GM18502 (cell line): Measurements from ENCODE around the gene CIITA.
A peak's percentile ranks its signal among the peaks of the same experiment; 100 is the strongest.

Source experiments
- ATAC-seq: cut with Tn5 transposase; IDR thresholded peaks from one replicate; pipeline ENCODE4 v1.9.1; 2021; ENCODE audit warnings: mild to moderate bottlenecking; ENCODE audit not compliant: unreplicated experiment, poor library complexity

CIITA gene

DNA sequence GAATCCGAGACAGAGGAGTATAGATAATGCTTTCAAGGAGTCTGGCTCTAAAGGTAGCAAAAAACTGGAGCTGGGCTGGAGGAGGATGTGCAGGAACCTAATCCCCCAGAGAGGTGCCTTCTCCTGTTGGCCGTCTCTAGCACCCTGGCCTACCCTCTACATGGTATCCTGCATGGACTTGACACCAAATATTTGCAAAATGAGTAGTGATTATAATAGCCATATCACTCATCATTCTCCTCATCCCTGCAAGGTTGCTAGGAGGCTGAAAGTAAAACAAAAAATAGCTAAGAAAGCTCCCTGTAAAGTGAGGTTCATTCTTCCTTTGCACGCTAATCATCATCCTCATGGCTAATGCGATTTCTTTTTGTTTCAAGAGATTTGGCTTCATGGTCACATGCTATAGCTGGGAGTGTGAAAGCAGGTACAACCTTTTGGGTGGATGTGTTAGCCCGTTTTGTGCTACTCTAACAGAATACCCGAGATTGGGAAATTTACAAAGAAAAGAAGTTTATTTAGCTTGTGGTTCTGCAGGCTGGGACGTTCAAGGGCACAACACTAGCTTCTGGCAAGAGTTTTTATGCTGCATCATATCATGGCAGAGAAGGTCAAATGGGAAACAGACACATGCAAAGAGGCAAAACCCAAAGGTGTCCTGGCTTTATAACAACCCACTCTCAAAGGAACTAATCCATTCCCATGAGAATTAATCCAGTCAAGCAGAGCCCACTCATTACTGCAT lies 27.1 kb upstream of the CIITA start:
- no peak for ATAC-seq

DNA sequence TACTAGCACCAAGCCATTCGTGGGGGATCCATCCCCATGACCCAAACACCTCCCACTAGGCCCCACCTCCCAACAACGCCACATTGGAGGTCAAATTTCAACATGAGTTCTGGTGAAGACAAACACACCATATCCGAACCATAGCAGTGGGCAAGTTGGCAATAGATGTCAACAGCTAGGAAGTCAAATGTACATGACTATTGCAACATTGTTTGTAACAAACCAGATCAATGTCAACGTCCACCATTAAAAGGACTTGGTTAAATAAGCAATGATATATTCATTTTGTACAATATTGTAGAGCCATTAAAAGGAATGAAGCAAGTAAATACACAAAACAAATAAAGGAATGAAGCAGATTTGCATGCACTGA lies 26.5 kb upstream of the CIITA start:
- no peak for ATAC-seq

DNA sequence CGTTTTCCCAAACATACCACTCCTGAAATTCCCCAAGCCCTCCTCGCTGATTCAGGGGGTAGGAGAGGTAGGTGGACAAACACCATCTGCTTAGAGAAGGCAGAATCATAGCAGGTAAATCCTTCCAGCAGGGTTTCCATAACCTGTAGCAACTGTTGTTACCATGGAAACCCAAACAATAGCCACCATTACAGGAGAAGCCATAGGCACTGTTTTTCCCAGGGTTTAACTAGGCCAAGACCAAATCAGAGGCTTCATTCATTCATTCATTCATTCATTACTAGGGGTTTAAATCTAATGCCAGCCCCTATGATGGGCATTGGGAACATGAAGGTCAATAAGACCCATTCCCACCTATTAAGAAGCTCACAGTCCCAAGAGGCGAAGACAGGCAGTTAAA lies 25.5 kb upstream of the CIITA start:
- no peak for ATAC-seq

DNA sequence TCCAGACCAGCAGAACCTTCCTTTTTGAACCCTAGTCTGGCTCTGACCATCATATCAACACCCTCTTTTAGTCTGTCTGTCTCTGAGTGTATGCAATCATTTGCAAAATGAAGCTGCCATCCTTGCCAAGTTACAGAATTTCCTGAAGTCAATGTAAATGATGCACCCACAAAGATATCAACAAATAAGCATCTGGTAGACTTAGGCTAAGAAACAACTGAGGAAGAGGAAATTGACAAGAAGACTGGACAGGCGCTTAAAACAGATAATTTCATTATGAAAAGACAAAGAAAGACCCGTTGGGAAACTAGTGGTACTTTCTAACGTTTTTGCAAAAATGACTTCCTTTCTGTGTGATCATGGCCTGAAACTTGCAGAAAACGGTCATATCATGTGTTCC lies 24.7 kb upstream of the CIITA start:
- ATAC-seq = no peak

DNA sequence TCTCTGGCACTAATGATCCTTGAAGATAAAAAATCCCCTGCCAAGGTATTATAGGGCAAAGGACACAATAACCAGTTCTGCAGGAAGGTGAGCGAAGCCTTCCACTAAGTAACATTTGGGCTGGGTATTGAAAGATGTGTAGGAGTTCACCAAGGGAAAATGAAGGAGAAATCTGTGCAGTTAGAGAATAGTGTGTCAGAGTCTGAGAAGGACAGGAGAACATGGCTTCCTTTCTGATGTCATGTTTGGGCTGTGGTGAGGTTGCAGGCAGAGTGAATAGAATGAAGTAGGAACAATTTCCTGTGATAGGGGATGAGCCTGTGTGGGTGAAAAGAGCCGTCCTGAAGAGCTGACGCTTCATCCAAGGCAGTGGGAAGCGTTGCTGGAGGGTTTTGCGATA lies 24.1 kb upstream of the CIITA start:
- ATAC-seq = no peak

DNA sequence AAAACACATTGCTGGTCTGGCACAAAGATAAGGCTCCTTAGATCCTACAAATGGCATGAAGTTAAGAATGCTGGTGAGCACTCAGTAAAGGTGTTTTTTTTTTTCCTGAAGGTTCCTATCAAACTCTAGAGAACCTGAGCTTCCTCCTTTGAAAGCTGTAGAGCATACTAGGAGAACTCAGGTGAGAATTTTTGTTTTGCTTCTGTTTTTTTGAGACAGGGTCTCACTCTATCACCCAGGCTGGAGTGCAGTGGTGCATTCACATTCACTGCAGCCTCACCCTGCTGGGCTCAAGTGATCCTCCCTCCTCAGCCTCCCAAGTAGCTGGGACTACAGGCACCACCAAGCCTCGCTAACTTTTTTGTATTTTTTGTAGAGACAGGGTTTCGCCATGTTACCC lies 21.0 kb upstream of the CIITA start:
- ATAC-seq = no peak

DNA sequence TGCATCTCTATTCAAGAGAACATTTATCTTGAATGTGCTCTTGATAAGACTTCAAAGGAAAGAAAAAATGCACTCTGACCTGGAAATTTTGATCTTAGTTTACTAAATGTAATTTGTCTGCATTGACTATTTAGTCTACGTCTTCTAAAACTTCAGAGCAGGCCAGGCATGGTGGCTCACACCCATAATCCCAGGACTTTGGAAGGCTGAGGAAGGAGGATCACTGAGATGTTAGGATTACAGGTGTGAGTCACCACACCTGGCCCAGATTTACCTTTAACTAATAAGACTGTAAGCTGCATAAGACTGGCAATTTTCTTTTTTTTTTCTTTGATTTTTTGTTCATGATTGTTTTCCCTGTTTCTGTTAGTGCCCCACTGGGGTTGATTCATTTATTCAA lies 18.8 kb upstream of the CIITA start:
- no peak for ATAC-seq

DNA sequence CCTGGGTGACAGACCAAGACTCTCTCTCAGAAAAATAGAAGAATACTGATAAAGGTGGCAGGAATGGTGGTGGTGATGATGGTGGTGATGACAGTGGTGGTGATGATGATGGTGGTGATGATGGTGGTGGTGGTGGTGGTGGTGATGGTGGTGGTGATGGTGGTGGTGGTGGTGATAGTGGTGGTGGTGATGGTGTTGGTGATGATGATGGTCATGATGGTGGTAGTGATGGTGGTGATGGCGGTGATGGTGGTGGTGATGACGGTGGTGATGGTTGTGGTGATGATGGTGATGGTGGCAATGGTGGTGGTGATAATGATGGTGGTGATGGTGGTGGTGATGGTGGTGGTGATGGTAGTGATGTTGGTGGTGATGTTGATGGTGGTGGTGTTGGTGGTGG lies 18.0 kb upstream of the CIITA start:
- ATAC-seq = no peak

DNA sequence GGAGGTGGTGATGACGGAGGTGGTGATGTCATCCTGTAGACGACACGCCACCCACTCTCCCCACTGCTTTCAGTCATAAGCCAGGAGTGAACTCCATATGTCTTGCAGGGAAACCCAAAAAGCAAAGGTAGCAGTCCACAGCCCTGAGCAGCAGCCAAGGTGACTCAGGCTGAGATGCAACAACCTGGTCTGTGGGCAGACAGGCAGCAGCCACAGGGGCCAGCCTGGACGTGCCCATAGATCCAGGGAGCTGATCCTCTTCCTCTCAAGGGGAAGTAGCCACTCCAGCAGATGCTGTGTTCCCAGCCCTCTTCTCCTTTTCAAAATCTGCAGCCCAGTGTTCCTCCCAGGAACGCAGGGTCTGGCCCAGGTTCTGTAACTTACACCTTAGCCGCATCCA lies 17.3 kb upstream of the CIITA start:
- ATAC-seq = no peak

DNA sequence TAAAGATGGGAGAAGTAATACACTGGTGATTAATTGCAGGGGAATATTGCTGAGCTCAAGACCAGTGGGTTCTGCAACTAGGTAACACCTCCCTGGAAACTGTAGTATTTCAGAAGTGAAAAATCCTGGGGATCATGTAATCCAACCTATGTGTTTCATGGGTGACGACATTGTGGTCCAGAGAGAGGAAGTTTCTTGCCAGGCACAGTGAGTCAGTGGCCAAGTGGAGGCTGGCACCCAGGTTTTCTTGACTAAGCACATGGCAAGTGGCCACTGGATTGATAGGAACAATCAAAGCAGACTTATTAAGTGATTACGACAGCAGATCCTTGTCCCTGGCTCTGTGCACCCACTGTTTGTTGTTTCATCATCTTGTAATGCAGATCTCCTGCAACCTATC lies 14.6 kb upstream of the CIITA start:
- no peak for ATAC-seq

DNA sequence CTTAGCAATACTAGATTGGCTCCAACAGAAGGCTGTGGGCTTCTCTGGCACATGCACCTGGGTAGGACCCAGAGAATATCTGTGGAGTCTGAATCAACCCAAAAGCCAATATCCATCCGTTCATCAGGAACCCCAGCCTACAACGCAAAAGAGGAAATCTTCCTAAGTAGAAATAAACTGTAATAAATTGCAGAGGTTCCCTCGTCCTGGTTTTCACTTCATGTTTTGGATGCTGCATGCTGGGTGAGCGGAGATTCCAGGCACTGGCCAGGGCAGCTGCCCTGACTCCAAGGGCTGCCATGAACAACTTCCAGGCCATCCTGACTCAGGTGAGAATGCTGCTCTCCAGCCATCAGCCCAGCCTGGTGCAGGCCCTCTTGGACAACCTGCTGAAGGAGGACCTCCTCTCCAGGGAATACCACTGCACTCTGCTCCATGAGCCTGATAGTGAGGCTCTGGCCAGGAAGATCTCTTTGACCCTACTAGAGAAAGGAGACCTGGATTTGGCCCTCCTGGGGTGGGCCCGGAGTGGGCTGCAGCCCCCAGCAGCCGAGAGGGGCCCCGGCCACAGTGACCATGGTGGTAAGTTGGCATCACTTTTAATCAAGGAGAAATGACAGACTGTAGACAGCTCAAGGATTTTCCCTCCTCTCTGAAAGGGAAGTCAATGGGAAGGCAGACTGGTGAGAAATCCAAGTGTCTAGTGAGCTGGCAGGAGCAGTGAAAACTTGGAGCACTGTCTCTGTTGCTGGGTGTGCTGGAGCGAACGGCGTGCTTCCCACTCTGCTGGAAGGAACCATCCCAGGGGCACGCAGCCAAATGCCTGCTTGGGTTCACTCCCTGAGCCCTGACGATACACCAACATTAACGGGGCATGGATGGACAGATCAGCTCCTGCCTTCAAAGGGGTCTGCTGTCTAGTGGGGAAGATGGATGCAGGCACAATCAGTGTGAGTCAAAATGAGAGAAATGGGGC lies 10.7 kb upstream of the CIITA start:
- no peak for ATAC-seq

DNA sequence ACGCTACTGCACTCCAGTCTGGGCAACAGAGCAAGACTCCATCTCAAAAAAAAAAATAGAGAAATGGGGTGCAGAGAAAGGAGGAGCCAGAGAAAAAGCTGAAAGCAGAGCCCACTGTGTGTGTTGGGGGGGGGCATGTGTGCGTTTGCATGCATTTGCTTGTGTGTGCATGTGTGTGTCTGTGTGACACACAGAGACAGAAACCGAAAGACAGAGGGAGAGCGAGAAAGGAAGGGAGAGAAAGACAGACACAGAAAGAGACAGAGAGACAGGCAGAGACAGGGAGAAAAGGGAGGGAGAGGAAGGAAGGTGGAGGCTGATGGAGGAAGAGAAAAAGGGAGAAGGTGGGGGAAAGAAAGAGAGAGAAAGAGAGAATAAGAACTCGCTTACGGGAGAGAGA lies 9.8 kb upstream of the CIITA start:
- ATAC-seq = no peak

DNA sequence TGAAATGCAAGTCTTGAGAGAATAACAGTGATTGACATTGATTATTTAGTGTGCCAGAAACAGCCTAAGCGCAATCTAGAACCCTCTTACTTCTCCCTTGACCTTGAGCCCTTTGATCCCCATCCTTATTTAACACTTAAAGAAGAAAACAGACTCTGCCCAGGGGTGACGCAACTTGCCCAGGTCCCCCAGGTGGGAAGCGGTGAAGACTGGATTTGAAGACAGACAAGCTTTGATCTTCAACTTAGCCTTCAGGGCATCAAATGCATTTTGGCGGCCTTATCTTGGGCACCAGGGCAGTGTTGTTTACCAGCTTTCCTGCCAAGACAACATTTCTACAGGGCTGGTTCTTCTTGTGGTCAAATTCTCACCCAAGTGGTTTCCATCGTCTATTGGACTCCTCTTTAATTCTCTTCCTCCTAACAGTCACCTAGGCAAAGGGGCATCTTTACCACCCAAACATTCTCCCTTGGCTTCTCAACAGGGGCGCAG lies 8.9 kb upstream of the CIITA start:
- ATAC-seq = no peak

DNA sequence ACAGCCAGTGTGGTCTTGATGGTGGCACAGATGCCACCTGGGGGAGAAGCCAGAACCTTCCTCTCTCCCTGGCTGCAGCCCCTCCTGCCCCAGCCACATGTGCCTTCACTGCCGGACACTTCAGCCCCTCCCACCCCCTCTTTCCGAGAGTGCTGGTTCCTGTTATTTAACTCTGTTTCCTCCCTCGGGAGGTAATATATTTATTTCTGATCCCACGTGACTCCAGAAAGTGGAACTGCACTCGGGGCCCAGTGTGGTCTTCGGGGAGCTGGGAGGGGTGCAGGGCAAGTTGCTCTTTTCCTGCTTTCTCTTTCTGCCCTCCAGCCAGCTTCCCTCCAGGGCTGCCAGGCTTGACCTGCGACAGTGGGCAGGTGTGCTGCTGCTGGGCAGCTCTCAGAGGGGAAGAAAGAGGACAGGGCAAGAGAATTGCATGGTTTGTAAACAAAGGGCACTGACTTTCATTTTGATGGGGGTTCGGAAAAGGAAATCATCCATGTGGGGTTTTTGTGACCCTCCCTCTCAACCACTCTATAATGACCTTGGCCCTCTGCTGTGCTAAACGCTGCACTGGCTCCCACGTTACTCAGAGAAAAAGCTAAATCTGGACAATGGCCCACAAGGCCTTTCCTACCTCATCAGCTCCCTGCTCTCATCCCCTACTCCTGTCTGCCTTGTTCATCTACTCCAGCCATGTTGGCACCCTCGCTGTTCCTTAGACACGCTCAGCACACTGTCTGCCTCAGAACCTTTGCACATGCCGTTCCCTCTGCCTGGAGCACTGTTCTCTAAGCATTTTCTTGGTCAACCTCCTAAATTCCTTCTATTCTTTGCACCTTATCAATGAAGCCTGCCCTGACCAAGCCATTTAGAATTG lies 8.2 kb upstream of the CIITA start:
- ATAC-seq = no peak

DNA sequence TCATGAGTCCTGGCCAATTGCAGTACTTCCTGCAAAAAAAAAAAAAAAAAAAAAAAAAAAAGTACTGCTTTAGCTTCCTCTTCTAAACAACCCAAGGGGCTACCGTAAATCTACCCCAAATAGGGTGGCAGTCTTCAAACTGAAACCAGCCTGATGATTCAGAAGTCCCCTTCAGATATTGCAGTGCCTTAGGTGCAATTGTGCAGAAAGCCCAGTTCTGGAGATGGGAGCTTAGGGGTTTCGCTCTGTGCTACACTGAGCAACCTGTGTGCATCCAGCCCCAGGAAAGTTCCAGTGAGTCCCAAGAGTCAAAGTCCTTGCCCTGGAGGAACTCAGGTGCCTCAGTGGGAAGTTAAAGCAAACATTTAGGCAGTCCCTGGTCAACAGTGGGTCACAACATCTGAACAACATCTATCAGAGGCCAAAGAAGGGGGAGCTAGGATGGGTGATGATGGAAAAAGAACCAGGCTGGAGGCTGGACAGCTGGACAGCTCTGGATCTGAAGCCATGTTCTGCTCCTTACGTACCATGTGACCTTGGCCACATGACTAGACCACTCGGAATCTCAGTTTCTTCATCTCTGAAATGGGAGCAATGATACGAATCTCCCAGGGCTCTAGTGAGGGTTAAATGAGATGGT lies 6.7 kb upstream of the CIITA start:
- ATAC-seq = peak; percentile 35

DNA sequence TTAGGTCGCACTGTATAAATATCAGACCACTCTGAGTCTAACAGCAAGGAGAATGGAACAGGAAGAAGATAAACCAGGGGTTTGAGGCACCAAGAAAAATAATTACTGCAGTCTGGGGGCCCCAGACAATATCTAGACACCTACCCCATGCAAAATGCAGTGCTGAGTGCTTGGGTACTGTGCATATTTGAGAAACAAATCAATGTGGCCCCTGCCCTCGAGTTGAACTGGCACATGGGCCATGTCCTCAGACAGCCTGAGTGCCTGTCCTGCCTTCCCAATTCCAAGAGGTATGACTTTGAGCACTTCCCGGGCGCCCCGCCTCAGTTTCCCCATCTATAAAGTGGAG lies 6.2 kb upstream of the CIITA start:
- peak; percentile 1 for ATAC-seq

DNA sequence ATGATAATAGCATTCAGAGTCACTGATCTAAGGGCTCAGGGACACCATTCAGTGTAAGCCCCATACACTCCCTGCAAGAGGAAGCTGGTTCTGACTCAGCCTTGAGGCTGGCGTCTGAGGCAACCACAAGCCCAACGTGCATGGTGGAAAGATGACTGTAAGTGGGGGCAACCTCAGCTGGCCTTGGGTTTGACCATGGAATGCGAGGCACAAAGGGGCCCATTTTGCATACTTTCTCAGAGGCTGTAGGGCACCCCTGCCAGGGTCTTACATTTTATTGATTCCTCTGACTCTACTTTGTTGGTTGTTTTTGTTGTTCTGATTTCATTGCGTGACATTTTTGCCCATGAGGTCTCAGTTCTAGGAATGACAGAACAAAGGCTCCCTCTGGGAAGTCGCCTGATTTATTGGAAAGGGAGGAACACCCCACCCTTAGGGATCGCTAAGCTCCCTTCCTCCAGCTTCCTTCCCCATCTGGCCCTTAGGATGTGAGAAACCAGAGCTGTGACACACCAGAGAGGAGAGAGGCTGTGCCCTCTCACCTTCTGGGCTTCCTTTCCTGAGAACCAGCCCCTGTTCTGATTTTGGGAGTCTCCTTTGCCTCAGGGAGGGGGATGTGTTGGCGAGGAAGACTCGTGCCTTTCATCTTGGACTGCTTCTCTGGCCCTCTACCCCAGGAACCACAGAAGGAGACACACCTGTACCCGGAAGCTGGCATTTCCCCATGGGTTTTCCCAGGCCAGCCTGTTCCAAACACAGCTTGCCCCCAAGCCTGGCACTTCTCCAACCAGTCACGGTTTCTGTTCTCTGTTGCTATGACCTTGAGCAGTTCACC lies 5.6 kb upstream of the CIITA start:
- ATAC-seq = peak; percentile 62

DNA sequence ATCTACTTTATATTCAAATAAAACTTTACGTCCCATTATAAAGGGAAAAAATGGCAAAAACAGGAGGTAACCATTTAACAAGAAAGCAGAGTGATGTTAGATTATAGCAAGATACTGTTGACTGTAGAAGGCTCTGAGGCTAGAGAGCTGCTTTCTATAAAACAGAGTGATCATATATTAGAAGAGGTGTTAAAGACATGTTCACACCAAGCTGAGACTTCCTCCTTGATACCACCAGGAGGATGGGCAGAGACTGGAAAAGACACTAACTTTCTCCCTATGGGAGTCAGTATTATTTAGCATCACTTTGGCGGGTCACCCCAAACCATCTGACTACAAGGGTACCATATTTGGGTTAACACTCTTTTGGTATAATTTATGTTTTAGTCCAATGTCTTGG lies 687 bp upstream of the CIITA start:
- no peak for ATAC-seq

DNA sequence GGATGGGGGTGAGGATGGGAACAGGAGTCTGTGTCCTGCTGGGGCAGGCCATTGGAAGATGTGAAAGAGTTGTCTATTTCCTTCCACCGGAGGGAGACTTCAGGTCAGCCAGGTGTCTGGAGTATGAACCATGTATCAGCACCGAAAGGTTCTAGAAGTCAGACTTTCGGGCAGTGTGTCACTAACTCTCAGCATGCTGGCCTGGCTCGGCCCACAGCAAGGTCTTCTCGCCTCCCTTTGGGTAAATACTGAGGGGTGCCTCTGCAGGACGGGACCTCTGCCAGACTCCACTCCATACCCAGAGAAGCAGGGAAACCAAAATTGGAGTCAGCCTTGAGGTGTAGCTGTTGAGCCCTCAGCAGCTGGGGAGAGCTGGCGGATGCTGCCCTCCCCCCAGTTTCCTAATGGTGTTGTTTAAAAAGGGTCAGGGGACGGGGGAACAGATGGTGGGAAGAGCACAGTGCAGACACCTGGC lies 507 bp downstream of the CIITA start:
- ATAC-seq = peak; percentile 13
